GM13976 (cell line): ENCODE measurements around the gene DNAAF9.

ENCODE experiments used
- DNase-seq: peaks from one replicate; pipeline ENCODE4 v3.0.0; 2012; ENCODE audit warnings: low spot score
- in situ Hi-C: fragments of 300-500 bp; cut with MboI; formaldehyde crosslinking; loops from one replicate; pipeline ENCODE4 v1.12.0; 2022; ENCODE audit warnings: low sequenced_read_pairs, mixed read lengths, inconsistent platforms; ENCODE audit not compliant: unreplicated experiment
- TF ChIP-seq, protein P1 (sequence below): IDR thresholded peaks from 2 replicates; pipeline ENCODE4 v1.5.1; 2012; ENCODE audit warnings: borderline replicate concordance, mild to moderate bottlenecking; ENCODE audit not compliant: insufficient read depth; ENCODE audit errors: extremely low read depth, missing control alignments, control extremely low read depth

Gene DNAAF9

DNA sequence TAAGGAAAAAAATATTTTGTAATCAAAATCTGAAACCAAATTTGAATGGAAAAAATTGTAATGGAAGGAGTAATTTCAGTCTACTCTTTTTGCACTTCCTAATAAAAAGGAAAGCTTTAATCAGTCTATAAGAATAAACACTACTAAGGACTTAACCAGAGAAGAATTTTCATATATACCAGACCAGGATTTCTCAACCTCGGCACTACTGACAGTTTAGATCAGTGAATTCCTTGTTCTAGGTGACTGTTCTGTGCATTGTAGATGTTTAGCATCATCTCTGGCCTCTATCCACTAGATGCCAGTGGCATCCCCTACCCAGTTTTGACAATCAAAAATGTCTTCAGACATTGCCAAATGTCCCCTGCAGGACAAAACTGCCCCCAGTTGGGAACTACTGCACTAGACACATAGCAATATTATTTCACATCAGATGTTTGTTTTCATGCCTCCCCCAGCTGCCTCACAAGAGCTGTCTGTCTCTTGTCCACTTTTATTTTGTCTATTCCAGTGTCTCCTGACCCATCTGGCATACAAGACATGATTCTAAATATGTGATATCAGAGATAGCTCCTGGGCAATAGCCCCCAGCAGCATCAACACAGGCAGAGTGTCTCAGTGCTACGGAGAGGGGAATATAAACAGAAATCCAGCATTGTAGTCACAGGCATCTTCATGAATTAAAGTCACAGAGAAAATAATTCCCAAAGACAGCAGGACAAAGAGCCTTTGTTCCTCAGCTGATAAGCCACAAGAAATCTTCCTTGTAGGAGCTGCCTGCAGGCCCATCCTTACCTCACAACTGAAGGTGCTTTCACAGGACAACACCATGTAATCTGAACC is 27.0 kb downstream of the DNAAF9 start:
- DNase-seq: no peak
- in situ Hi-C loops: no loop called here
- TF ChIP-seq, protein P1, sequence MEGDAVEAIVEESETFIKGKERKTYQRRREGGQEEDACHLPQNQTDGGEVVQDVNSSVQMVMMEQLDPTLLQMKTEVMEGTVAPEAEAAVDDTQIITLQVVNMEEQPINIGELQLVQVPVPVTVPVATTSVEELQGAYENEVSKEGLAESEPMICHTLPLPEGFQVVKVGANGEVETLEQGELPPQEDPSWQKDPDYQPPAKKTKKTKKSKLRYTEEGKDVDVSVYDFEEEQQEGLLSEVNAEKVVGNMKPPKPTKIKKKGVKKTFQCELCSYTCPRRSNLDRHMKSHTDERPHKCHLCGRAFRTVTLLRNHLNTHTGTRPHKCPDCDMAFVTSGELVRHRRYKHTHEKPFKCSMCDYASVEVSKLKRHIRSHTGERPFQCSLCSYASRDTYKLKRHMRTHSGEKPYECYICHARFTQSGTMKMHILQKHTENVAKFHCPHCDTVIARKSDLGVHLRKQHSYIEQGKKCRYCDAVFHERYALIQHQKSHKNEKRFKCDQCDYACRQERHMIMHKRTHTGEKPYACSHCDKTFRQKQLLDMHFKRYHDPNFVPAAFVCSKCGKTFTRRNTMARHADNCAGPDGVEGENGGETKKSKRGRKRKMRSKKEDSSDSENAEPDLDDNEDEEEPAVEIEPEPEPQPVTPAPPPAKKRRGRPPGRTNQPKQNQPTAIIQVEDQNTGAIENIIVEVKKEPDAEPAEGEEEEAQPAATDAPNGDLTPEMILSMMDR: no peak

DNA sequence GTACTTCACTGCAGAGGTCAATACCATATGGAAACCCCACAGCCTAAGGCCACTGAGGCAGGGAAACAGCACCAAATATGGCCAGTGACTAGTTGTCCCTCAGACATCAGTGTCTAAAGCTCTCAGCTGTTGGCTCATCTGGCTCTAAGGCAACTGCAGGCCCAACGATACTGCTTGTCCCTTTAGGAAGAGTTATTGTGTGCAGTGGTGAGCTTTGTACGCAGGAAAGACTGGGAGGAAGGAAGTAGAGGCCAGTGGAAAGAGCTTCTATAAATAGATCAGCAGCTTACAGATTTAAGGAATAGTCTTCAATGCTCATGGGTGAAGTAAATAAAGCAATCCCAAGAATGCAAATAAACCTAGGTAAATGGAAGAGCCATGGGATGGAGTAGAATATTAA is 29.3 kb downstream of the DNAAF9 start:
- in situ Hi-C loops: no loop called here
- TF ChIP-seq, protein P1: no peak
- no peak for DNase-seq

GRCh38 chr20:3377644-3378043 is 29.8 kb downstream of the DNAAF9 start:
- TF ChIP-seq, protein P1: no peak
- no peak for DNase-seq
- in situ Hi-C loops: no loop called here

DNA sequence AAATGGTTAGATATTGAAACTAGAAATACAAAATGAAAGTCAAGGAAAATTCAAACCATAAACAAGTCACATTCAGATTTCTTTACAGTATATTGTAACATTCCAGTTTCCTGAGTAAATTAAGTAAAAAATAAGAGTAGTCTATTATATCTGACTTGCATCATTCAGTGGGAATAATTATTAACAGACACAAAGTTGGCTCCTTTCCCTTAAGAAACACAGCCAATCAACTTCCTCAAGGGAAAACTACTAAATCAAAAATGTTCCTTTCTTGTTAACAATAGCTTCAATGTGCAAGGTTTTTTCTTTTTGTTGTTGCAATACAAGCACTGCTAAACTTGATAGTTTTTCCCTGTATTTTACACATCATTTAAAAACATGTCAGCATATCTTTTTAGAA is 33.2 kb downstream of the DNAAF9 start:
- TF ChIP-seq, protein P1: no peak
- DNase-seq: no peak
- in situ Hi-C loops: no loop called here

- TF ChIP-seq, protein P1: no peak
- in situ Hi-C loops: no loop called here
- no peak for DNase-seq
These were observed 35.7 kb downstream of the DNAAF9 start for GRCh38 chr20:3371754-3372153.

DNA sequence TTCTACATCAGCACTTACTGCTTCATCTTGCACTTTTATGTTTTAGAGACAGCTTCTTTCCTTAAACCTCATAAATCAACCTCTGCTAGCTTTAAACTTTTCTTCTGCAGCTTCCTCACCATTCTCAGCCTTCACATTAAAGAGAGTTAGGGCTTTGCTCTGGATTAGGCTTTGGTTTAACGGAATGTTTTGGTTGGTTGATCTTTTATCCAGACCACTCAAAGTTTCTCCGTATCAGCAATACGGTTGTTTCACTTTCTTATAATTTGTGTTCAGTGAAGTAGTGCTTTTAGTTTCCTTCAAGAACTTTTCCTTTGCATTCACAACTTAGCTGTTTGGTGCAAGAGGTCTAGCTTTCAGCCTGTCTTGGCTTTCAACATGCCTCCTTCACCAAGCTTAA is 40.4 kb downstream of the DNAAF9 start:
- in situ Hi-C loops: no loop called here
- TF ChIP-seq, protein P1: no peak
- DNase-seq: no peak
